HG03095 (cell line): Measurements from ENCODE around the gene FRAT1.
"Not testable (repeated sequence)": the region's sequence is repeated elsewhere in the genome, so short reads cannot be mapped to it uniquely, and the experiment has no call there.

Experiments
- ATAC-seq: cut with Tn5 transposase; IDR thresholded peaks from one replicate; pipeline ENCODE4 v1.9.1; 2021; ENCODE audit warnings: moderate library complexity; ENCODE audit not compliant: unreplicated experiment

FRAT1 gene

GRCh38 chr10:97318772-97319651 is at the start of gene FRAT1:
Gene FRAT1 (plus strand): TSS chr10:97319271. CDS start chr10:97319454, 183 bp downstream.
- ATAC-seq, result peak; percentile 76

- ATAC-seq, result no peak
Observed at GRCh38 chr10:97270523-97271154, 48.4 kb upstream of the FRAT1 start.

GRCh38 chr10:97273700-97274099 is 45.4 kb upstream of the FRAT1 start:
- ATAC-seq, result no peak

GRCh38 chr10:97274828-97275227 is 44.2 kb upstream of the FRAT1 start:
- no peak for ATAC-seq

GRCh38 chr10:97277551-97277950 is 41.5 kb upstream of the FRAT1 start:
- no peak for ATAC-seq

- no peak for ATAC-seq
Observed at GRCh38 chr10:97278491-97278989, 40.5 kb upstream of the FRAT1 start.

GRCh38 chr10:97279121-97279815 is 39.8 kb upstream of the FRAT1 start:
- no peak for ATAC-seq

- ATAC-seq, result no peak
Observed at GRCh38 chr10:97280783-97281182, 38.3 kb upstream of the FRAT1 start.

GRCh38 chr10:97290076-97290475 is 29.0 kb upstream of the FRAT1 start:
- not testable (repeated sequence) for ATAC-seq

- not testable (repeated sequence) for ATAC-seq
Observed at GRCh38 chr10:97290576-97291356, 28.3 kb upstream of the FRAT1 start.

- ATAC-seq, result no peak
Observed at GRCh38 chr10:97291357-97292096, 27.5 kb upstream of the FRAT1 start.

- ATAC-seq, result peak; percentile 96
Observed at GRCh38 chr10:97292097-97292861, 26.8 kb upstream of the FRAT1 start, which contains the start of gene ARHGAP19. Gene ARHGAP19 (minus strand): TSS chr10:97292637. CDS start chr10:97292627, 10 bp downstream.

- ATAC-seq, result no peak
Observed at GRCh38 chr10:97292862-97293198, 26.2 kb upstream of the FRAT1 start.

- no peak for ATAC-seq
Observed at GRCh38 chr10:97297556-97298222, 21.4 kb upstream of the FRAT1 start.

GRCh38 chr10:97298223-97298571 is 20.9 kb upstream of the FRAT1 start:
- no peak for ATAC-seq

- no peak for ATAC-seq
Observed at GRCh38 chr10:97300980-97301379, 18.1 kb upstream of the FRAT1 start.

GRCh38 chr10:97302088-97302791 is 16.8 kb upstream of the FRAT1 start:
- no peak for ATAC-seq

- no peak for ATAC-seq
Observed at GRCh38 chr10:97307441-97307840, 11.6 kb upstream of the FRAT1 start.
